OCI-M1 (cell line): ENCODE data around the gene ERP44.
A peak's percentile ranks its signal among the peaks of the same experiment; 100 is the strongest.
"Not testable (repeated sequence)": the region's sequence is repeated elsewhere in the genome, so short reads cannot be mapped to it uniquely, and the experiment has no call there.

Experiments
- DNase-seq: peaks from one replicate; lab custom pipeline; 2025; lab: John Stamatoyannopoulos, UW

Gene ERP44

DNA sequence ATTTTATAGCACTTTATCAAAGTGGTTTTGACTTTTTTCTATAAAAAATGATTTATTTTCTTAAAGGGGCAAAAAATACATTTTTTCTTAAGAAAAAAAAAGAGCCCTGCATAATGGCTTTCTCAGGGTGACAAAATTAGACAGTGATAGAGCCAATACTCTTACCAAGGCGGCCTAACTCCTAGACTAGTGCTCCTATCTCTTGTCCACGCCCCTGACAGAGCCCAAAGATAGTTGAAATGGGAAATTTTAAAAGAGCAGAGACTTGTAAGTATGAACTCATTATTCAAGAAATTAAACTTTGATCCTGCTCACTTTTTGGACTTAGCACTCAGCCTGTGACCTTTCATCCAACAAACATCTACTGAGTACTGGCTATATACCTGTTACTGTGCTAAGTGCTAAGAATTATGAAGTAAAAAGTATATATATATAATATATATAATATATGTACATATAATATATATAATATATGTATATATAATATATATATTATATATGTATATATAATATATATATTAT is 1.4 kb upstream of the ERP44 start:
- DNase-seq = peak; percentile 52

DNA sequence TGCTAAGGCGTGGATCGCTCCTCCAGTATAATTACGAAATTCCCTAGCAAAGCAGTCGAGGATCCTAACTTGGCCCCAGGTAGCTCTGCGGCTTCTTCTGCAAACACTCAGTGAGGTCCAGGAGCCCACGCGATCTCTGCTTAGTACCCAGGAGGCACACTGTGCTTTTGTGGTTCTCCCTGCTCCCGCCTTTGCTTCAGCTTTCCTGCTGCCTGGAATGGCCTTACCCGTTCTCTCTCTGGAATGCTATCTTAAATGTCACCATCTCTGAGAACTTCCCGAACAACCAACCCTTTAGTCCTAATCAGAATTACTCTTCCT is 882 bp upstream of the ERP44 start:
- no peak for DNase-seq

- DNase-seq = peak; percentile 71
Measured at GRCh38 chr9:100098046-100098886, 534 bp downstream of the ERP44 start.

- DNase-seq = peak; percentile 22
Measured at GRCh38 chr9:100096378-100096916, 2.4 kb downstream of the ERP44 start.

DNA sequence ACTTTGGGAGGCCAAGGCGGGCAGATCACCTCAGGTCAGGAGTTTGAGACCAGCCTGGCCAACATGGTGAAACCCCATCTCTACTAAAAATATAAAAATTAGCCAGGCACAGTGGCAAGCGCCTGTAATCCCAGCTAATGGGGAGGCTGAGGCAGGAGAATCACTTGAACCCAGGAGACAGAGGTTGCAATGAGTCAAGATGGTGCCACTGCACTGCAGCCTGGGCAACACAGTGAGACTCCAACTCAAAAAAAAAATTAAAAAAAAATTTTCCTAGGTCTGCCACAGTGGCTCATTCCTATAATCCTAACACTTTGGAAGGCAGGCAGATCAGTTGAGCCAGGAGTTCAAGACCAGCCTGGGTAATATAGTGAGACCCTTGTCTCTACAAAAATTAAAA is 4.4 kb downstream of the ERP44 start:
- not testable (repeated sequence) for DNase-seq

DNA sequence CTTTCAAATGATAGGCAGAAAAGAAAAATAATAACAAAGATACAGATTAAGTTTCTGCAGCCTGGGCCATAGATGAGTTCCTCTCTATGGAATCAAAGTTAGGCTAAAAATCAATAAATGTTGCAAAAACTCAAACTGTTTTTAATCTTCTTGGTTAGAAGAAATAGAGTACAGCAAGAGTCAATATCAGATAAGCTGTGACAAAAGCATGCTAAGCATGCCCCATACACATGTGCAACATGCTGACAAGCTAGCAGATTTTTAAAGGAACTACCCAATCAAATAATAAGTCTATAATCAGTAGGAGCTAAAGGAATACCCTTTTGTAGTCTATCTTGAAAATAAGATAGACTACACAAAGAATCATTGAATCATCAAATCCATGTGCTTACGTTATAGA is 6.7 kb downstream of the ERP44 start:
- no peak for DNase-seq

DNA sequence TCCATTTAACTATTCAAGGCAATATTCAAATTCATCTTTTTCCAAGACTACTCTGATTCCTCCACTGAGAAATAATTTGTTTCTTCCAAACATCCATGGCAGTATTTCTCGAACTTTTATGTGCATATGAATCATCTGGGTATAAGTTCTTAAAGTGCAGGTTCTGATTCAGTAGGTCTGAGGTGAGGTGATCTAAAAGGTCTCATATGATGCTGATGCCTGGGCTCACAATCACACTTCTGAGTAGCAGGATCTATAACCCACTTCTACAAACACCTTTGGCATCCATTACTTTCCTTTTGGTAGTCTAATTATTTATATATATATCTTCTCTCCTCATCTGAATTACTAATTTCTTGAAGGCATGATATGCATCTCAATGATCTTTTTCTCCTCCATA is 7.2 kb downstream of the ERP44 start:
- no peak for DNase-seq

- no peak for DNase-seq
Measured at GRCh38 chr9:100090880-100091279, 7.9 kb downstream of the ERP44 start.

GRCh38 chr9:100088202-100088601 is 10.6 kb downstream of the ERP44 start:
- DNase-seq = peak; percentile 60

- DNase-seq = peak; percentile 73
Measured at GRCh38 chr9:100087218-100087617, 11.6 kb downstream of the ERP44 start.

GRCh38 chr9:100086097-100086635 is 12.6 kb downstream of the ERP44 start:
- DNase-seq = no peak

DNA sequence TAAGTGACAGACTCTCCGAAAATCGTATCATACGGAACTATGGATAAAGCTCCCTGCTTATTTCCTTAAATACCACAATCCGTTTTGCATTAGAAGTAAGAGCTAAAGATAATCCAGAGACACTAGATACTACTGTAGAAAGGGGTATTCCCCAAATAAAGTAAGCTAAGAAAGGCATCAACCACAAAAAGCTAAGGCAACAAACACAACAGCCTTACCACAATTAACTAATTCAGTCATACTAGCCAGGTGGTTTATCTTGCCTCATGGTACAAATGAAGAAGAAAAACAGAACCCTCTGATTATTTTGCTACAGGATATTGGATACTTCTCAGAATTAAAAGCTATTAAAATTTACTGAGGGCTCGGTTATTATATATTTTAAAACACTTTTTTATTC is 14.1 kb downstream of the ERP44 start:
- peak; percentile 57 for DNase-seq

- DNase-seq = peak; percentile 84
Measured at GRCh38 chr9:100084128-100084453, 14.7 kb downstream of the ERP44 start.

DNA sequence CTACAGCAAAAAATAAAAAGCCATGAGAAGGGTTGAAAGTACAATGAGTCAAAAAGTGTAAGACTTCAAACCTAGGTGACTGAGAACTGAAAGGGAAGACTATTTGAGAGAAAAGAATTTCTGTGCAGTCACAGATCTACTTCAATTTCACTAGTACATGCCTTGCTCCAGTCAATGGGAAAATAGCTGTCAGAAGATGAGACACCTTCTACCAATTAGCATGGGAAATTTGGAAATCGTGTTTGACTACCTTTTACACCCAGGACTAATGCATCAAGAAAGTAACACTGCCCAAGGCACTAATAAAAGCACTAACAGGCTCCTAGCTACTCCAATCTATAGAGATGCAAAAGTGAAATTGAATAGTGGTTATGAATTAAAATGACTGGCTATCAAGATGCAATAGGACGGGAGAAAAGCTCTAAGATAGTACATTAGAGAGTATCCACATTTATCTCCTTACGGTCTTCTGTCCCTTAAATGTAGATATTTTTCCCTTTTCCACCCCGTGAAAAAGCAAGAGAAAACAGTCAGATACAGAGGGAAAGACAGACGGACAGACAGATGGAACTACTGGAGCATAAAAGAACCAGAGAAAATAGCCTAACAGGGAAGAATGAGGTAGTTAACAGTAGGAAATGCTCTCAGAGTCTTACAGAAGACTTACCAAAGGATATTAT is 15.2 kb downstream of the ERP44 start:
- peak; percentile 70 for DNase-seq

- DNase-seq = no peak
Measured at GRCh38 chr9:100082782-100083181, 16.0 kb downstream of the ERP44 start.

DNA sequence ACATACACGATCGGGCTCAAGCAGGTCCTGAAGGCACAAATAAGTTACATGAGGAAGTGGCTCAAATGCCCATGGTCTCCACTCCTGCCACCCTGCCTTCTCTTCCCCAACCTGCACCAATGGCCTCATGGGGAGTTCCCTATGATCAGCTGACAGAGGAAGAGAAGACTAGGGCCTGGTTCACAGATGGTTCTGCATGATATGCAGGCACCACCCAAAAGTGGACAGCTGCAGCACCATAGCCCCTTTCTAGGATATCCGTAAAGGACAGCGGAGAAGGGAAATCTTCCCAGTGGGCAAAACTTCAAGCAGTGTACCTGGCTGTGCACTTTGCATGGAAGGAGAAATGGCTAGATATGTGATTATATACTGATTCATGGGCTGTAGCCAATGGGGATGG is 22.5 kb downstream of the ERP44 start:
- DNase-seq = not testable (repeated sequence)

DNA sequence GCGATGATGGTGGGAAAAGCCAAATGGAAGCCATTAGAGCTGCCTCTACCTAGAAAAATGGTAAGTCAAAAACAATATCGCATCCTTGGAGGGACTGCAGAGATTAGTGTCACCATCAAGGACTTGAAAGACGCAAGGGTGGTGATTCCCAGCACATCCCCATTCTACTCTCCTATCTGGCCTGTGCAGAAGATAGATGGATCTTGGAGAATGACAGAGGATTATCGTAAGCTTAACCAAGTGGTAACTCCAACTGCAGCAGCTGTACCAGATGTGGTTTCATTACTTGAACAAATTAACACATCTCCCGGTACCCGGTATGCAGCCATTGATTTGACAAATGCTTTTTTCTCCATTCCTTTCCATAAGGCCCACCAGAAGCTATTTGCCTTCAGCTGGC is 23.8 kb downstream of the ERP44 start:
- no peak for DNase-seq

DNA sequence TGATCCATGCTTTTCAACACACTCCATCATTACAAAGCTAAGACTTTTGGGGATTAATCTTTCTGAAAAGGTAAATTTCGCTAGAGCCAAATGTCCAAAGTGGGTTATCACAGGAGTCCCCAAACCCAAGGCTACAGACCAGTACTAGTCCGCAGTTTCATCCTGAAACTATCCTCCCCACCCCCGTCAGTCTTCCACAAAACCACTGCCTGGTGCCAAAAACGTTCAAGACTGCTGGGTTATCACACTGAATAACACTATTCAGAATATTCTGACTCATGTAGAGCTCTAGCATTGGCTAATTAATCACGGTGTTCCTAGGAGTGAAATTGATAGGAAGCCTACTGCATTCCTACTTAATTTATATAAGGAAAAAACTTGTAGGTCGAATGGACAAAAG is 24.7 kb downstream of the ERP44 start:
- peak; percentile 27 for DNase-seq

- no peak for DNase-seq
Measured at GRCh38 chr9:100072805-100073204, 26.0 kb downstream of the ERP44 start.

GRCh38 chr9:100071271-100071670 is 27.5 kb downstream of the ERP44 start:
- DNase-seq = no peak

- peak; percentile 70 for DNase-seq
Measured at GRCh38 chr9:100070104-100071041, 28.4 kb downstream of the ERP44 start.

DNA sequence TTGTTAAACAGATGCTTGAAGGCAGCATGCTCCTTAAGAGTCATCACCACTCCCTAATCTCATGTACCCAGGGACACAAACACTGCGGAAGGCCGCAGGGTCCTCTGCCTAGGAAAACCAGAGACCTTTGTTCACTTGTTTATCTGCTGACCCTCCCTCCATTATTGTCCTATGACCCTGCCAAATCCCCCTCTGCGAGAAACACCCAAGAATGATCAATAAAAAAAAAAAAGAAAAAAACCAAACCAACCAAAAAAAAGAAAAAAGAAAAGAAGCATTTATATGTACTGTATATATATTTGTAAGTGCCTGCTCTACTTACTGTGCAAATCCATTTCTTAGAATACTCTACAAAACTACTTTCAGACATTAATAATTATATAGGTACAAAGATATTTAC is 29.7 kb downstream of the ERP44 start:
- not testable (repeated sequence) for DNase-seq
